ENCODE data around the gene NTSR1.
A peak's percentile ranks its signal among the peaks of the same experiment; 100 is the strongest.

The NTSR1 gene

DNA sequence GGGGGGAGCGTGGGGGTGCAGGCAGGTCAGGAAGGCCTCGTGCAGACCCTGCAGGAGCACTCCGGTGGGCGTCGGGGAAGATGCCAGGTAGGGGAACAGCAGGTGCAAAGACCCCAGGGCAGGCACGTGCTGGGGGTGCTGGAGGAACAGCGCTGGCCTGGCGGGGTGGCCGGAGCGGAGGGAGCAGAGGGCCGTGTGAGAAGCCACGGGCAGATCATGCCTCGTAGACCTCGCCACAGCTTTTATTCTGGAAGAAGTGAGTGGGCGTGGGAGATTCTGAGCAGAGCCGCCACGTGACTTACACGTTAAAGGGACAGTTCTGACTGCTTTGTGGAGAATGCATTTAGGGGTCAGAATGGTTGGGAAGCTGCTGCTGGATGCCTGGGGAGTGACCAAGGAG, 9.3 kb downstream of the NTSR1 start:
- H3K36me3 Mint-ChIP-seq (ENCODE audit: low read depth): peaks cover 6% of the 10 kb centered on the region
- H3K9me3 Mint-ChIP-seq: peaks cover 8% of the 10 kb centered on the region
- H3K4me3 Mint-ChIP-seq: no peak overlapping the region
- H3K27me3 Mint-ChIP-seq: peaks cover 15% of the 10 kb centered on the region
- H3K4me1 Mint-ChIP-seq (ENCODE audit: low read depth): peaks cover 26% of the 10 kb centered on the region
- no peak overlapping the region for H3K27ac Mint-ChIP-seq

DNA sequence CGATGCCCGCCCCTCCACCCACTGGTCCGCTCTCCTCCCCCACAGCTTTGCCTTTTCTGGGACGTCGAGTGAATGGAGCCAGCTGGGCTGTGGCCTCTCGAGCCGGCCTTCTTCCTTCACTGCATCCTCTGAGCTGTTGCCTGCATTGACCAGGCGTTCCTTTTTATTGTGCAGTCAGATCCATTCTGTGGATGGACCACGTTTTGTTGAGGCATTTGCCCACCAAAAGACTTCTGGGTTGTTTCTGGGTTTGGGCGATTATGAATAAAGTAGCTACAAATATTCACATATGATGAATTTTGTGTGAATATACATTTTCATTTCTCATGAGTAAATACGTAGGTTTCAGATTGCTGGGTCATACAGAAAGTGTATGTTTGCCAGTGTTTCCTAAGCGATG, 9.9 kb downstream of the NTSR1 start:
- Mint-ChIP-seq H3K36me3 (ENCODE audit: low read depth) (peaks cover 6% of the 10 kb centered on the region), H3K9me3 (peaks cover 8% of the 10 kb centered on the region), H3K27me3 (peaks cover 15% of the 10 kb centered on the region), H3K4me3 (no peak overlapping the region), H3K4me1 (ENCODE audit: low read depth) (peaks cover 26% of the 10 kb centered on the region), H3K27ac (no peak overlapping the region)

DNA sequence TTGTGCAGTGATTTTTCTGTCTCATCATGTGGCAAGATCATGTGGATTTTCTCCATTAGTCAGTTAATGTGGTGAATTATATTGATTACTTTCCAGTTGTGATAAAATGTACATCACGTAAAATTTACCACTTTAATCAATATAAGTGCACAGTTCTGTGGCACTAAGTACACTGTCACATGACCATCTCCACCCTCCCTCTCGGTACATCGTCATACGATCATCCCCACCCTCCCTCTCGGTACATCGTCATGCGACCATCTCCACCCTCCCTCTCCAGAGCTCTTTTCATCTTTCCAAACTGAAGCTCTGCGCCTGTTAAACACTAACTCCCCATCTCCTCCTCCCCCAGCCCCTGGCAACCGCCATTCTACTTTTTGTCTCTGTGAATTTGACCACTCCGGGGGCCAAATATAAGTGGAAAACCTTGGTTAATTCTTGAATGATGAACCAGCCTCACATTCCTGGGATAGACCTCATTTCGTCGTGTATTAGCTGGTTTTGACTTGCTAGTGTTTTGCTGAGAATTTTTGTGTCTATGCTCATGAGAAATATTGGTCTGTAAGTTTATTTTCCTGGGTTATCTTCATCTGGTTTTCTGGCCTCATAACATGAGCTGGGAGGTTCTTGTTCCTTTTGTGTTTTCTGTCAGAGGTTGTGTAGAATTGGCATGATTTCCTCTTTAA, 10.8 kb downstream of the NTSR1 start:
- H3K27ac Mint-ChIP-seq: no peak overlapping the region
- H3K4me3 Mint-ChIP-seq: no peak overlapping the region
- peaks cover 15% of the 10 kb centered on the region for H3K27me3 Mint-ChIP-seq
- H3K36me3 Mint-ChIP-seq (ENCODE audit: low read depth): peaks cover 6% of the 10 kb centered on the region
- peaks cover 26% of the 10 kb centered on the region for H3K4me1 Mint-ChIP-seq (ENCODE audit: low read depth)
- peaks cover 8% of the 10 kb centered on the region for H3K9me3 Mint-ChIP-seq

DNA sequence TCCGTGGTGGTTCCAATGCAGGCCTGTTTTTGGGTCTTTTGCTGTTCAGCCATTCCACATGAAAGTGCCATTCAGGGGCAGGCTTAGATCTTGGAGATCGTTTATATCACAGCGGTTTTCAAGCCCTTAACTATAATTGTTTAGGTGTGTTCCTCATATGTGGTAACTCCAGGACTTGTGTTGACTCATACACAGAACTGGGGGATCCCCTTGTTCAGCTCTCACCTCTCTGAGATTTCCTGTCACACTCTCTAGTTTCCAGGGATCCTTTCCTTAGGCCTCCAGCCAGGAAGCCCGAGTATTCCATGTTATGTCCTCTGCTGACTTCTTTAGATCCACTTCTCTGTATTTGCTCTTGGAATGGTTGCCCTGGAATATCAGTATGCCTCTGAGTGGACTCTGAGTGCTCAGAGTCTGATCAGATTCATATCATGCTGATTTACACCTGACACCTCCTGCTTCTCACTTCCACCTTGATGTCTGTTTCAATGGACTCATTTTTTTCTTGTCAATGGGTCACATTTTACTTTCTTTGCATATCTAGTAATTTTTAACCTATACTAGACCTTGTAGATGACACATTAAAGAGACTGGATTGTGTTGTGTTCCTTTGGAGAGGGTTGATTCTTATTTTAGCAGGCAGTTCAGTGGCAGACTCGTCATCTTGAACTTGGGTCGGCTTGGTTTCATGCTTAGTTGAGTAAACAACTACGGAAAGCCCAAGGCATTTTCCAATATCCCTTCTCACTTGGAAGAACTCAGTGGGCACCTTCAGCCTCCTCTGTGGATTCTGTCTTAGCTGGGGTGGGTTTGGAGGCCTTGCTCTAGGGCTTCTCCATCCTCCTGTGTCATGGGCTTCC, 13.1 kb downstream of the NTSR1 start:
- Mint-ChIP-seq H3K36me3 (ENCODE audit: low read depth) (peaks cover 6% of the 10 kb centered on the region), H3K4me3 (no peak overlapping the region), H3K27me3 (peaks cover 15% of the 10 kb centered on the region), H3K27ac (peak overlapping the region; percentile 19), H3K9me3 (peaks cover 8% of the 10 kb centered on the region), H3K4me1 (ENCODE audit: low read depth) (peaks cover 13% of the 10 kb centered on the region)

DNA sequence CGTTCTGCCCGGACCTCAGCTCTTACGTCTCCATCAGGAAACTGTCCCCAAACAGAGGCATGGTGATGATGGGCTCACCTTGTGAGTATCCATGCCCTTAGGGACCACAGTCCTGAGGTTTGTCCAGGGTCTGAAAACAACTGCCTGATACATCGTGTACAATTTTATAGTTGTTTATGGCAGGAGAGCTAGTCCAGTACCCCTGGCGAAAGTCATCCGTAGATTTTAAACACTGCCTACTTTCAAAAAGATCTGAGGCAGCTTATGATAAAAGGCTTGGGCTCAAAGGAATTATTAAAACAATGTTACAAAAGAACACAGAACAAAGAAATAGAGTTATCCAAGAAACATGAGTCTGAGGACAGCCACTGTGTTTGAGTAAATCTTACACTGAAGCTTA, 14.0 kb downstream of the NTSR1 start:
- Mint-ChIP-seq H3K27ac (no peak overlapping the region), H3K9me3 (peaks cover 8% of the 10 kb centered on the region), H3K27me3 (peaks cover 15% of the 10 kb centered on the region), H3K4me1 (ENCODE audit: low read depth) (peaks cover 8% of the 10 kb centered on the region), H3K36me3 (ENCODE audit: low read depth) (peaks cover 6% of the 10 kb centered on the region), H3K4me3 (no peak overlapping the region)

DNA sequence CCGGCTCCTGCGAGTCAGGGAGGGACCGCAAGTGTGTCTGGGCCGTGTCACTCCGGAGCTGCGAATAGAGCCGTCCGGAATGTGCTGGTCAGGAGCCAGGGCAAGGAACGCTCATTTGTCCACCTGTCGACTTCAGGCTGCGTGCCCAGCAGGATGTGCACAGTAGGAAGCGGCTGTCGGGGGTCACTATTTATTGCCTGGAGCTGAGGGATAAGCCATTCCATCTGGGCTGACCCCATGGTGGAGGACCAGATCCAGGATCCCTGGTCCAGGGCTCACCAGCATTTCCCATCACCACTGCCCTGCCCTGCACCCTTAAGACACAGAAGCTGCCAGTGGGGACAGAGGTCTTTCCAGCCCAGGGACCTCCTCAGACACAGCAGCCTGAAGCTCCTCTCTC, 14.7 kb downstream of the NTSR1 start:
- H3K27me3 Mint-ChIP-seq: peaks cover 15% of the 10 kb centered on the region
- H3K4me3 Mint-ChIP-seq: no peak overlapping the region
- H3K4me1 Mint-ChIP-seq (ENCODE audit: low read depth): peaks cover 12% of the 10 kb centered on the region
- H3K36me3 Mint-ChIP-seq (ENCODE audit: low read depth): peaks cover 6% of the 10 kb centered on the region
- H3K27ac Mint-ChIP-seq: no peak overlapping the region
- peaks cover 8% of the 10 kb centered on the region for H3K9me3 Mint-ChIP-seq

DNA sequence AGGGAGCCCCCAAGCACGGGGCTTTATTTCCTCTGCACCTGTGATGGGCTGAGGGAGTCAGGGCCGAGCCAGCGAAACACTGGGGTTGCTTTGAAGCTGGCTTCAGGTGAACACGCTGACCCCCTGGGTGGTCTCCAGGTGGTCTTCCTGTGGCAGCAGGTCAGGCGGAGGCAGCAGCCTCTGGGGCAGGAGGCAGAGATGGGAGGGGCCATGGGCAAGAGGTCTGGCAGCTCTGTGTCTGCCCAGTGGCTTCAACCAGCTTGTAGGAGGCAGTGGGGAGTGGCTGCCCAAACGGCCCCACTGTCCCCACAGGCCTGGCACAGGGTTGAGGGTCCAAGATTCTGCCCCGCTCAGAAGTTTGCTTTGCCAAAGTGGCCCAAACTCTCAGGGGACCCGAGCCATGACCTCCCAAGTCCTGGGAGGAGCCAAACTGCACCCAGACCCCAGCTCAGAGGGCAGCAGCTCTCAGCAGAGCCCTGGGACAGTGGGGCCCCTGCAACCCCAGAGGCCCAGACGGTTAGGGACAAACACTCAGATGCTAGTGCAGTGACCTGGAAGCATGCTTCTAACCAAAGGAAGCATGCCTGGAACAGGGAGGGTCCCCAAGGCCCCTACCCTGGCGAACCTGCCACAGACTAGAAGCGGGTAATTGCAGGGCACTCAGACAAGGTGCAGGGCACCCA, 15.3 kb downstream of the NTSR1 start:
- Mint-ChIP-seq H3K9me3 (peaks cover 8% of the 10 kb centered on the region), H3K36me3 (ENCODE audit: low read depth) (peaks cover 6% of the 10 kb centered on the region)

DNA sequence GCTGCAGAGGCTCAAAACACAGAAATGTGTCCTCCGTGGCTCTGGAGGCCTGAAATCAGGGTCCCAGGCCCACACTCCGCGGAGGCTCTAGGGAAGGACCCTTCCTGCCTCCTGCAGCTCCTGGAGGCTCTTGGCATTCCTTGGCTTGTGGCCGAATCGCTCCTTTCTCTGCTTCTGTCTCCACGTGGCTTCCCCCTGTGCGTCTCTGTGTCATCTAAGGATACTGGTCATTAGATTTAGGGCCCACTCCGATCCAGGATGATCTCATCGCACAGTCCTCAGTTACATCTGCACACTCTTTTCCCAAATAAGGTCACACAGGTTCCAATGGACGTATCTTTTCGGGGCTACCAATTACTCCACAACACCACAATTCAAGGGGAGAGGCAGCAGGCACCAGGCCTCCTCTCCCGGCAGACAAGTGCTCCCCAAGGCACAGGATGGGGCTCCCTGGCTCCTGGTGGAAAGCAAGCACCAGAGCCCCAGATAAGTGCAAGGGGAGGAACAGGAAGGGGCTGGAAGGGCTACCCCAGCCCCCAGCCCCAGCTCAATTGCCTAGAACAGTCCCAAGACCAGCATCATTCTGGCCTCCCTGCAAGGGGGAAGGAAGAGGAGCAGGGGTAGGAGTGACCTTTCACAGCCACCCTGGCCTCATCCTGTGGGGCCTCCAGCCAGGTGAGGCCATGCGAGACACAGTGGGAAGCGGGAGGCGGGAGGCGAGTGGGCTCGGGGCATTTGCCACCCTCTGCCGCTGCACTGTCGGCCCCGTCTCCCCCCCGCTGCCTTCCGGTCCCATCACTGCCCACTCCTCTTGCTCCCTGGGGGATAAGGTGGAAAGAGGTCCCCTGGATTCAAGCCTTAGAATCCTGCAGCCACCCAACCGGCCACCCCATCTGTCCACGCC, 16.3 kb downstream of the NTSR1 start:
- Mint-ChIP-seq H3K9me3 (peaks cover 8% of the 10 kb centered on the region), H3K4me3 (no peak overlapping the region), H3K27me3 (peaks cover 10% of the 10 kb centered on the region), H3K36me3 (ENCODE audit: low read depth) (peaks cover 6% of the 10 kb centered on the region), H3K4me1 (ENCODE audit: low read depth) (peaks cover 14% of the 10 kb centered on the region), H3K27ac (no peak overlapping the region)

More for the DNA sequence above, 15.3 kb downstream of the NTSR1 start:
- Mint-ChIP-seq H3K27ac (no peak overlapping the region), H3K4me1 (ENCODE audit: low read depth) (peaks cover 14% of the 10 kb centered on the region), H3K4me3 (no peak overlapping the region), H3K27me3 (peaks cover 15% of the 10 kb centered on the region)

DNA sequence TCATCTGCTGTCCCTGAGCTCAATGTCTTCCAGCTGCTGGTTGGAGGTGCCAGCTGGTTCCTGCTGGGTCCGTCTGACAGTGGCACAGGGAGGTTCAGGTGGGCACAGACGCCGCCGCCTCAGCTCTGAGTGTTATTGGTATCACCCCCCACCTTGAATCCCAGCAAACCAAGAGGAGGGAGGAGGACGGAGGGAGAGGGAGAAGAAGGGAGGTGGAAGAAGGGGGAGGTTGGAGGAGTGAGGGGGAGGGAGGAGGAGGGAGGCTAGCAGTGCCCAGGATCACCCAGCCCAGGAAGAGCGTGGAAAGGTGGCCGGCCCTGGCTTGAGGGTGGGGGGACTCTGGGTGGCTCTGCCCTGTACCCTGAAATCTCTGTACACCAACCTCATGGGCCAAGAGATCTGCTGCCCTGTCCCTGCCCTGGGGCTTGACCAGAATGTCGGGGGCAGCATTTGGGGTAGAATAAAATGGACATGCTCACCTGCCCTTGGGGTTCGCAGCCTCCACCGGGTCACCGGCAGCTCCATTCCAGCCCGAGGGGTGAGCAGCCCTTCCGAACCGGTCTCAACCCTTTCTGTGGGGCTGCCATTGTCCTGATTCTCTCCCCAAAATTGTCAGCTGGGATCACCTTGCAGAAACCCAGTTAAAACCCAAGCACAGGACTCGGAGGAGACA, 17.1 kb downstream of the NTSR1 start:
- Mint-ChIP-seq H3K4me3 (no peak overlapping the region), H3K36me3 (ENCODE audit: low read depth) (peaks cover 6% of the 10 kb centered on the region), H3K9me3 (peaks cover 8% of the 10 kb centered on the region), H3K4me1 (ENCODE audit: low read depth) (peaks cover 14% of the 10 kb centered on the region), H3K27ac (no peak overlapping the region), H3K27me3 (peaks cover 10% of the 10 kb centered on the region)

DNA sequence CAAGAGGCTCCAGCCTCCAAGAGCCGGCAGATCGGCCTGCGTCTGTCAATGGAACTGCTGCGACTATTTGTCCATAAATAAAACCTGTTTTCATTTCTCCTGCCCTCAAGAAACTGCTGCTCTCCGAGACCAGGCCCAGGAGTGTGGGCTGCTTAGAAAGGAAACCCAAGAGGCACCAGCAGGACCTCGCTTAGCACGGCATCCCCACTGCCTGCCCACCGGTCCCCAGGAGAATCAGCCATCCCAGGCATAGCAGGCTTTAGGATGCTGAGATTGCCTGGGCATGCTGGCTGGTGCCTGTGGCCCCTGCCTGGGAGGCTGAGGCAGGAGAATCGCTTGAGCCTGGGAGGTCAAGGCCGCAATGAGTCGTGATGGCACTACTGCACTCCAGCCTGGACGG, 17.6 kb downstream of the NTSR1 start:
- Mint-ChIP-seq H3K4me3 (no peak overlapping the region), H3K4me1 (ENCODE audit: low read depth) (peaks cover 13% of the 10 kb centered on the region), H3K9me3 (peaks cover 7% of the 10 kb centered on the region), H3K36me3 (ENCODE audit: low read depth) (peaks cover 5% of the 10 kb centered on the region), H3K27me3 (peaks cover 10% of the 10 kb centered on the region), H3K27ac (no peak overlapping the region)

DNA sequence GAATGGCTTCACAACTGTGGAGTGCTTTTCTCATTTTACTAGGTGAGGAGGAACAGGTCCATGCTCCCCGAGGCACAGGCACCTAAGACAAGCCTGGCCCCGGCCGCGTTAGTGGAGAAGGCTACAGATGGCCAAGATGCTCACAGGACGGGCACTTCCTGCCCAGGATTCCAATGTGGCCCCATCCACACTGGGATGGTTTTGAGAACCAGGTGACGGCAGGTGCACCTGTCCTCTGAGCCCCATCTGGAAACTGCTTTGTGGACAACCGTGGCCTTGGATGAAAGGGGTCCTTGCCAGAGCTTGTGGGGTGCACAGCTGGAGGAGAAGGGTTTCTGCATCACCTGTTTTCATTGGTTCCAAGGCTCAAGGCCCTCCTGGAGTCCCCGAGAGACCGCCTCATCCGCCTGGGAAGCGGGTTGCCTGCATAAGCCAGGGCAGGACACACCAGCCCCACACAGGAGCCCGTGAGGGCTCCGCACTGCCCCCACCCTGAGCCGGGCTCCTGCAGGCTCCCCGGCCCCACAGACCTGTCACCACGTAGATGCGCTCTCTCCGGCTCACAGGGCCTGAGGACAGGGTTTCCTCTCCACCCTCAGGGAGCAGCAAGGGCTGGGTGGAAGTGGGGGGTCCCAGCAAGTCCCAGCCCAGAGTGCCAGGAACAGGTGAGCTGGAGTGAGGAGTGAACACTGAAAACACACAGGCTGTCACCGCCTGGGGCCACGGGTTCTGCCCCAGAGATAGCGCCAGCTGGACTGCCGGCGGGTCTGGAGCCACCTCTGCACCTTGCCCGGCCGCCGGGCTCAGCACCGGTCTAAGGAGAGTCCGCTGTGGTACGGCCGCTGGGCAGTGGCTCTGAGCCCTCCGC, 18.3 kb downstream of the NTSR1 start:
- Mint-ChIP-seq H3K27me3 (peaks cover 4% of the 10 kb centered on the region), H3K9me3 (peaks cover under 1% of the 10 kb centered on the region), H3K36me3 (ENCODE audit: low read depth) (no peaks in the 10 kb centered on the region), H3K4me1 (ENCODE audit: low read depth) (peaks cover 6% of the 10 kb centered on the region), H3K27ac (no peak overlapping the region), H3K4me3 (no peak overlapping the region)

DNA sequence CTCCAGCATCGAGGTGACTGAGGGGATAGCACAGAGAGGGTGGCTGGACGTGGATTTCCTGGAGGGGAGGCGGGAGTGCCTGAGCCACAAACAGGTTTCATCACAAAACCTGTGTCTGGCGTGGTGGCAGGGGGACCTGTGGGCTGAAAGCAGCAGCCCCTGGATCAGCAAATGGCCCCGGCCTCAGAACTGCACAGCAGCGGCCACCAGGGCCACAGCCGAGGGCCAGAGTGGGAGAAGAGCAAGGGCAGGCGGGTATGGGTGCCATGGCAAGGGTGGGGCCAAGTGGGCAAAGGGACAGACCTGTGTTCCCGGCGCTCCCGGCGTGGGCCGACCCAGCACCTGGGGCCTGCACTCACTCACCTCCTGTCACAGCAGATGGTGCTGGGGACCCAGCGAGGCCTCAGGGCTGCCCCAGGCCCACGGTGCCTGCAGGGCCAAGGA, 19.0 kb downstream of the NTSR1 start:
- no peak overlapping the region for H3K27ac Mint-ChIP-seq
- peaks cover 6% of the 10 kb centered on the region for H3K4me1 Mint-ChIP-seq (ENCODE audit: low read depth)
- no peak overlapping the region for H3K4me3 Mint-ChIP-seq
- H3K9me3 Mint-ChIP-seq: no peaks in the 10 kb centered on the region
- no peaks in the 10 kb centered on the region for H3K27me3 Mint-ChIP-seq
- H3K36me3 Mint-ChIP-seq (ENCODE audit: low read depth): no peaks in the 10 kb centered on the region
